BLaER1 treated with 17β-estradiol and CSF1 and Interleukin-3, amounts not matched to agents 10 nM and 100 nM (cell line): Measurements from ENCODE around the gene KL.
A peak's percentile ranks its signal among the peaks of the same experiment; 100 is the strongest.

Experiments
- H3K27ac ChIP-seq, 11 experiments: shearing (Covaris generic); formaldehyde crosslinking; 2 replicates each; pipeline ENCODE4 v1.8.1; 2022
- H3K27me3 ChIP-seq, 11 experiments: shearing (Covaris generic); formaldehyde crosslinking; 2 replicates each; pipeline ENCODE4 v1.8.1; 2022
- H3K36me3 ChIP-seq, 11 experiments: shearing (Covaris generic); formaldehyde crosslinking; 2 replicates each; pipeline ENCODE4 v1.8.1; 2022
- H3K4me1 ChIP-seq, 10 experiments: shearing (Covaris generic); formaldehyde crosslinking; 2 replicates each; pipeline ENCODE4 v1.8.1; 2022
- H3K4me2 ChIP-seq, 11 experiments: shearing (Covaris generic); formaldehyde crosslinking; 2 replicates each; pipeline ENCODE4 v1.8.1; 2022
- H3K4me3 ChIP-seq, 10 experiments: shearing (Covaris generic); formaldehyde crosslinking; 2 replicates each; pipeline ENCODE4 v1.8.1; 2022
- H3K9ac ChIP-seq, 11 experiments: shearing (Covaris generic); formaldehyde crosslinking; 2 replicates each; pipeline ENCODE4 v1.8.1; 2022
- H3K9me3 ChIP-seq, 11 experiments: shearing (Covaris generic); formaldehyde crosslinking; replicated peaks in 1 of 11; 2 replicates each; pipeline ENCODE4 v1.8.1; 2022
- H4K20me1 ChIP-seq, 11 experiments: shearing (Covaris generic); formaldehyde crosslinking; 2 replicates each; pipeline ENCODE4 v1.8.1; 2022
- Cebpa-rat ChIP-seq, 11 experiments: shearing (Covaris generic); IDR thresholded peaks; 2 replicates each; pipeline ENCODE4 v1.8.1; 2022

The KL gene

GRCh38 chr13:32978278-32978677 is 37.9 kb upstream of the KL start:
- peak overlapping the region in 8 of 11 experiments; percentile 2 to 68 (median 52); a peak in 13 of 22 replicates for H3K4me2 ChIP-seq

GRCh38 chr13:32983058-32983457 is 33.2 kb upstream of the KL start:
- Histone ChIP-seq H3K9me3 (peaks cover 0 to 19% (median 5%) of the 10 kb centered on the region in 11 experiments; a peak in 8 of 22 replicates), H3K4me2 (no peak overlapping the region)
- TF ChIP-seq Cebpa-rat (IDR thresholded peaks at IDR 0.05) = no peak

More at GRCh38 chr13:32978278-32978677, 37.9 kb upstream of the KL start:
- no peak overlapping the region for H3K27ac ChIP-seq
- H3K4me1 ChIP-seq = peaks cover 0 to 32% (median 22%) of the 10 kb centered on the region in 10 experiments; a peak in 15 of 20 replicates
- no peaks in the 10 kb centered on the region for H4K20me1 ChIP-seq
- no peaks in the 10 kb centered on the region for H3K36me3 ChIP-seq
- H3K9ac ChIP-seq = no peak overlapping the region
- H3K4me3 ChIP-seq = no peak overlapping the region
- no peak for TF ChIP-seq Cebpa-rat (IDR thresholded peaks at IDR 0.05)
- no peaks in the 10 kb centered on the region for H3K27me3 ChIP-seq
- no peaks in the 10 kb centered on the region for H3K9me3 ChIP-seq

GRCh38 chr13:32984857-32985626 is 31.2 kb upstream of the KL start:
- no peak for TF ChIP-seq Cebpa-rat (IDR thresholded peaks at IDR 0.05)

More at GRCh38 chr13:32983058-32983457, 33.2 kb upstream of the KL start:
- Histone ChIP-seq H4K20me1 (no peaks in the 10 kb centered on the region), H3K4me3 (no peak overlapping the region), H3K27me3 (no peaks in the 10 kb centered on the region), H3K27ac (no peak overlapping the region), H3K9ac (no peak overlapping the region), H3K36me3 (no peaks in the 10 kb centered on the region), H3K4me1 (peaks cover 0 to 6% (median 4%) of the 10 kb centered on the region in 10 experiments; a peak in 13 of 20 replicates)

GRCh38 chr13:32986552-32986951 is 29.7 kb upstream of the KL start:
- H4K20me1 ChIP-seq = no peaks in the 10 kb centered on the region
- peaks cover 11 to 19% (median 14%) of the 10 kb centered on the region in 10 experiments for H3K4me1 ChIP-seq
- no peak overlapping the region for H3K4me3 ChIP-seq
- H3K27me3 ChIP-seq = no peaks in the 10 kb centered on the region
- no peak overlapping the region for H3K4me2 ChIP-seq
- H3K9ac ChIP-seq = no peak overlapping the region
- no peak for TF ChIP-seq Cebpa-rat (IDR thresholded peaks at IDR 0.05)
- no peak overlapping the region for H3K27ac ChIP-seq
- no peaks in the 10 kb centered on the region for H3K36me3 ChIP-seq
- H3K9me3 ChIP-seq = peaks cover 0 to 19% (median 5%) of the 10 kb centered on the region in 11 experiments; a peak in 8 of 22 replicates

More at GRCh38 chr13:32984857-32985626, 31.2 kb upstream of the KL start:
- Histone ChIP-seq H3K36me3 (no peaks in the 10 kb centered on the region), H3K9me3 (peaks cover 0 to 19% (median 5%) of the 10 kb centered on the region in 11 experiments; a peak in 8 of 22 replicates), H3K9ac (no peak overlapping the region), H3K27ac (no peak overlapping the region), H4K20me1 (no peaks in the 10 kb centered on the region), H3K4me3 (no peak overlapping the region), H3K4me2 (no peak overlapping the region), H3K27me3 (no peaks in the 10 kb centered on the region), H3K4me1 (peaks cover 11 to 19% (median 14%) of the 10 kb centered on the region in 10 experiments)

GRCh38 chr13:32987462-32987861 is 28.8 kb upstream of the KL start:
- H4K20me1 ChIP-seq = no peaks in the 10 kb centered on the region
- H3K36me3 ChIP-seq = no peaks in the 10 kb centered on the region
- no peak overlapping the region for H3K27ac ChIP-seq
- no peak overlapping the region for H3K4me3 ChIP-seq
- H3K9me3 ChIP-seq = peaks cover 0 to 19% (median 5%) of the 10 kb centered on the region in 11 experiments; a peak in 8 of 22 replicates
- H3K4me2 ChIP-seq = no peak overlapping the region
- no peak for TF ChIP-seq Cebpa-rat (IDR thresholded peaks at IDR 0.05)
- H3K27me3 ChIP-seq = no peaks in the 10 kb centered on the region
- no peak overlapping the region for H3K9ac ChIP-seq
- peaks cover 11 to 19% (median 14%) of the 10 kb centered on the region in 10 experiments for H3K4me1 ChIP-seq

- peaks cover 0 to 19% (median 5%) of the 10 kb centered on the region in 11 experiments; a peak in 8 of 22 replicates for H3K9me3 ChIP-seq
- H3K9ac ChIP-seq = peak overlapping the region in 1 of 11 experiments; percentile 6; a peak in 3 of 22 replicates
- H3K4me3 ChIP-seq = no peak overlapping the region
- H3K27me3 ChIP-seq = no peaks in the 10 kb centered on the region
- no peaks in the 10 kb centered on the region for H3K36me3 ChIP-seq
- H3K4me1 ChIP-seq = peaks cover 11 to 19% (median 14%) of the 10 kb centered on the region in 10 experiments
- no peaks in the 10 kb centered on the region for H4K20me1 ChIP-seq
- no peak for TF ChIP-seq Cebpa-rat (IDR thresholded peaks at IDR 0.05)
- H3K4me2 ChIP-seq = peak overlapping the region; percentile 30 to 75 (median 60)
- H3K27ac ChIP-seq = peak overlapping the region in 5 of 11 experiments; percentile 28 to 70 (median 48); a peak in 5 of 22 replicates
Observed at GRCh38 chr13:32988608-32989289, 27.5 kb upstream of the KL start.

- H3K4me3 ChIP-seq = no peak overlapping the region
- no peak for TF ChIP-seq Cebpa-rat (IDR thresholded peaks at IDR 0.05)
- peak overlapping the region; percentile 30 to 75 (median 60) for H3K4me2 ChIP-seq
- H3K9me3 ChIP-seq = peaks cover 0 to 19% (median 5%) of the 10 kb centered on the region in 11 experiments; a peak in 8 of 22 replicates
- no peaks in the 10 kb centered on the region for H4K20me1 ChIP-seq
- no peaks in the 10 kb centered on the region for H3K27me3 ChIP-seq
- H3K36me3 ChIP-seq = no peaks in the 10 kb centered on the region
- H3K4me1 ChIP-seq = peaks cover 11 to 19% (median 14%) of the 10 kb centered on the region in 10 experiments
- H3K27ac ChIP-seq = peak overlapping the region in 4 of 11 experiments; percentile 46 to 70 (median 56); a peak in 5 of 22 replicates
- H3K9ac ChIP-seq = no peak overlapping the region; a peak in 1 of 22 replicates
Observed at GRCh38 chr13:32989290-32989667, 26.9 kb upstream of the KL start.

- Histone ChIP-seq H4K20me1 (no peaks in the 10 kb centered on the region), H3K9ac (no peak overlapping the region), H3K4me3 (no peak overlapping the region), H3K4me1 (peaks cover 11 to 19% (median 14%) of the 10 kb centered on the region in 10 experiments), H3K4me2 (no peak overlapping the region; a peak in 2 of 22 replicates), H3K9me3 (peaks cover 0 to 19% (median 5%) of the 10 kb centered on the region in 11 experiments; a peak in 8 of 22 replicates), H3K36me3 (no peaks in the 10 kb centered on the region), H3K27ac (peak overlapping the region in 1 of 11 experiments; percentile 64; a peak in 2 of 22 replicates), H3K27me3 (no peaks in the 10 kb centered on the region)
- no peak for TF ChIP-seq Cebpa-rat (IDR thresholded peaks at IDR 0.05)
Observed at GRCh38 chr13:32989942-32990341, 26.3 kb upstream of the KL start.

GRCh38 chr13:32993145-32993544 is 23.1 kb upstream of the KL start:
- Histone ChIP-seq H3K9ac (no peak overlapping the region), H4K20me1 (no peaks in the 10 kb centered on the region), H3K36me3 (no peaks in the 10 kb centered on the region), H3K9me3 (no peaks in the 10 kb centered on the region), H3K4me1 (peaks cover 11 to 17% (median 13%) of the 10 kb centered on the region in 10 experiments), H3K4me3 (no peak overlapping the region), H3K27ac (no peak overlapping the region), H3K27me3 (no peaks in the 10 kb centered on the region), H3K4me2 (no peak overlapping the region)
- no peak for TF ChIP-seq Cebpa-rat (IDR thresholded peaks at IDR 0.05)
